ENCODE data around the gene PEAK1.

Gene PEAK1

DNA sequence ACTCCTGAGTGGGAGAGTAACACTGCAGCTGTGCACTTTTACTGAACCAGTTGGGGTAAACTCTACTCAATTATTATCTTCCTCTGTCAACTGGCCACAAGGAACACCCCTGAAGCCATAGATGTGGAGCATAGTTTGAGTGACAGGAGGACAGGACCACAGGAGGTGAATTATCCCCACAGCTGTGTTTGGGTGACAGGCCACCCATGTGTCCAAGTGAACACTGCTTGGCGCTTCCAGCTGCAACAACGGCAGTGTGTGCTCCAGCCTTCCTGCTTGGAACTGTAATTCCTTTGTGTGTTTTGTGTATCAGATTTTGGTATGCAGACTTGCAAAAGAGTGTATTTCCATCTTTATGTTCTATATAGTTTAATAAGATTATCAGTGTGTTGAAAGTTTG, 328.8 kb downstream of the PEAK1 start:
- H3K4me1 ChIP-seq (ENCODE audit: control insufficient read depth, insufficient read depth, low read length): no peaks in the 10 kb centered on the region
- no peaks in the 10 kb centered on the region for H3K27me3 ChIP-seq (ENCODE audit: control insufficient read depth, insufficient read depth, low read length)
- H3K27ac ChIP-seq (ENCODE audit: low read depth, low read length): no peak overlapping the region
- H3K4me3 ChIP-seq (ENCODE audit: low read length): no peak overlapping the region
- H3K9ac ChIP-seq (ENCODE audit: low read length): no peak overlapping the region
- no peaks in the 10 kb centered on the region for H3K36me3 ChIP-seq (ENCODE audit: control insufficient read depth, insufficient read depth, low read length)

DNA sequence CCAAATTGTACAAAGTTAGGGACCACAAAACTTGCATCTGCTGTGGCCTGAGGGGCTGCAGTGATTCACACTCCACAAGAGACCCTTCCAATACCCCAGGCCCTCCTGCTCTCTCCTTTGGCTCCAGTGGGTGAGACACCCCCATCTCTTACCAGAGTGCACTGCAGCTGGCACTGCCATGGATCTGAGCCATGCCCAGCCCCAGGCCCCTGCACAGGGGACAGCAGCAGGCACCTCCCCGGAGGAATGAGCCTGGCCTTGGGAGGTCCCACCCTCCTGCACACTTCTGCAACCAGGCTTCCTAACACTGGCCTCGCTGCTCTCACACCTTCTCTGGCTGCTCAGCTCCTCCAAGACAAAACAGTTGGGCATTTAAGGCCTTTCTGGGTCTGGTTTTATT, 332.7 kb downstream of the PEAK1 start:
- Histone ChIP-seq H3K27ac (ENCODE audit: low read depth, low read length) (no peak overlapping the region), H3K27me3 (ENCODE audit: control insufficient read depth, insufficient read depth, low read length) (no peaks in the 10 kb centered on the region), H3K36me3 (ENCODE audit: control insufficient read depth, insufficient read depth, low read length) (no peaks in the 10 kb centered on the region), H3K9ac (ENCODE audit: low read length) (no peak overlapping the region), H3K4me1 (ENCODE audit: control insufficient read depth, insufficient read depth, low read length) (no peaks in the 10 kb centered on the region), H3K4me3 (ENCODE audit: low read length) (no peak overlapping the region)

DNA sequence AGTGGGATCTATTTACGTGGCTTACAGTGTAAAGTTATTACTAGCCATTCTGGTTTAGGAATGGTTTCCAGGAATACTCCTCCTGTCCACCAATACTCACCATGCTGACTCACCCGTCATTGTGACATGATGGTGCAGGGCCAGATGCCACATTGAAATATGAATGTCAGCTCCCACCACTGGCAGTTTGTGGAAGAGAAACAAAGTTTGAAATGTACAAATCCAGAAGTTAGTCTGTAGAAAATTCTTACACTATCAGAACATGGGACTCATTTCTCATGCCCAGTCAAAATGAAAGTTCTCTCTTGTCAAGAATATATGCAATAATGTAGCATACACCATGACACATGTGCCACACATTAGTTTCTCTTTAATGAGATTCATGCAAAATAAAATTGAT, 334.6 kb downstream of the PEAK1 start:
- no peaks in the 10 kb centered on the region for H3K27me3 ChIP-seq (ENCODE audit: control insufficient read depth, insufficient read depth, low read length)

DNA sequence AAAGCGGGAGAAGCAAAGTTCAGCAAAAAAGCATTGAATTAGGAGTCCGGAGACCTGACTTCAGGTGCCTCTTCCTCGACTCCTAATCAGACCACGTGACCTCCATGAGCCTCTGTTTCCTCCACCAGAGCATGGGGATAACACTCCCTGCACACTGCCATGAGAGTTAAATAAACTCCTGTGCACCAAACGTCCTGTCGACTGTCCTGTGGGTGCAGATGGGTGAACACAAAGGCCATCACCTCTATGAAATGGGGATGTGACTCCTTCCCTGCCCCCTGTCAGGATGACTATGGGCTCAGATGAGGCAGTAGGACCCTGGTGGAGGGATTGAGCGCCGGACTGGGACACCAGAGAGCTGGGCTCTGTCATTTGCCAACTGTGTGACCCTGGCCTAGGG, 335.5 kb downstream of the PEAK1 start:
- H3K27me3 ChIP-seq (ENCODE audit: control insufficient read depth, insufficient read depth, low read length): no peaks in the 10 kb centered on the region
- H3K4me3 ChIP-seq (ENCODE audit: low read length): no peak overlapping the region
- no peak overlapping the region for H3K9ac ChIP-seq (ENCODE audit: low read length)
- no peaks in the 10 kb centered on the region for H3K4me1 ChIP-seq (ENCODE audit: control insufficient read depth, insufficient read depth, low read length)
- H3K27ac ChIP-seq (ENCODE audit: low read depth, low read length): no peak overlapping the region
- no peaks in the 10 kb centered on the region for H3K36me3 ChIP-seq (ENCODE audit: control insufficient read depth, insufficient read depth, low read length)

More for the DNA sequence above, 334.6 kb downstream of the PEAK1 start:
- Histone ChIP-seq H3K36me3 (ENCODE audit: control insufficient read depth, insufficient read depth, low read length) (no peaks in the 10 kb centered on the region), H3K27ac (ENCODE audit: low read depth, low read length) (no peak overlapping the region), H3K9ac (ENCODE audit: low read length) (no peak overlapping the region), H3K4me3 (ENCODE audit: low read length) (no peak overlapping the region), H3K4me1 (ENCODE audit: control insufficient read depth, insufficient read depth, low read length) (no peaks in the 10 kb centered on the region)

DNA sequence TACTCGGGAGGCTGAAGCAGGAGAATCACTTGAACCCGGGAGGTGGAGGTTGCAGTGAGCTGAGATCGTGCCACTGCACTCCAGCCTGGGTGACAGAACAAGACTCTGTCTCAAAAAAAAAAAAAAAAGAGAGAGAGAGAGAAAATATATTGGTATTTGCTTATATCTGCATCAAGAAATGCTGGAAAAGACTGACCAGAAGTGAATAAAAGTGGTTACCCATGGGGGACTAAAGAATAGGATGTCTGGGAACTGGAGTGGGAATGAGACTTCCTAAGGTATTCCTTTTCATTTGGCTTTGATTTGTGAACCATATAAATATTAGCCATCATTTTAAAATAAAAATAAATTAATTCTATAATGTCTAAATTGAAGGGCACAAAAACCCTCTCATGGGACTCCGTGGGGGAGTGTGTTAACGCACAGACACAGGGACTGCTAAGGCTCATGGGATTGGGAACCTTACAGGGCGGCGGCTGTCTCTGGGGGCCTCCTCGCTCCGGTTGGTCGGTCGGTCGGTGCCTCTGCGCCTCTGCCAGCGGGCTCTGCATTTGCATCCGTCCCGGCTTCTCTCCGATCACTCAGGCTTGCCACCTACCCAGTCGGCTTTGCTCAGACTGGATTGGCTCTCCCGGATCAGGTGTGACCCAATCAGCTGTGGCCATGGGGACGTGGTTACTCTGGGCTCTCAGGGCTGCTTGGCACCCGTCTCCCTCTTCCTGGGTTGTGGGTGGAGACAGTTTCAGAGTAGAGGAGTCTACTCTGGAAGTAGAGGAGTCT, 336.3 kb downstream of the PEAK1 start:
- Histone ChIP-seq H3K27me3 (ENCODE audit: control insufficient read depth, insufficient read depth, low read length) (no peaks in the 10 kb centered on the region), H3K4me3 (ENCODE audit: low read length) (peak overlapping the region; percentile 48), H3K4me1 (ENCODE audit: control insufficient read depth, insufficient read depth, low read length) (no peaks in the 10 kb centered on the region), H3K27ac (ENCODE audit: low read depth, low read length) (no peak overlapping the region), H3K9ac (ENCODE audit: low read length) (no peak overlapping the region), H3K36me3 (ENCODE audit: control insufficient read depth, insufficient read depth, low read length) (no peaks in the 10 kb centered on the region)

DNA sequence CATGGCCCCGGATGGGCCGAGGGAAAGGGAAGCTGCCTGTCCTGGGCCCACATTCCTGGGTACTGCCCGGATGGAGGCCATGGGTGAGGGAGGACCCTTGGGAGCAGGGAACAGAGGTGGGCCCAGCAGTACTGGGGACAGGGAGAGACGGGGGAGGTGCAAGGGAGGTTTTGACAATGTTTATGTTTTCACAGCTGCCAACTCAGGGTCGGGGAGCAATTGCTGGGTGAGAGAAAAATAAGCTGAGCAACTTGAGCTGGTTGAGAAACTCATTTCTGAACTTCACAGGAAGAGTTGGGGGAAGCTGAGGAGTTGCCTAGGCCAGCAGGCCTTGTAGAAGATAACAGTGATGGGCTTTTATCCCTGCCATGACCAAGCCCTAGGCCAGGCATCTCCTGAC, 337.9 kb downstream of the PEAK1 start:
- Histone ChIP-seq H3K4me3 (ENCODE audit: low read length) (no peak overlapping the region), H3K4me1 (ENCODE audit: control insufficient read depth, insufficient read depth, low read length) (no peaks in the 10 kb centered on the region), H3K9ac (ENCODE audit: low read length) (no peak overlapping the region), H3K27ac (ENCODE audit: low read depth, low read length) (no peak overlapping the region), H3K27me3 (ENCODE audit: control insufficient read depth, insufficient read depth, low read length) (no peaks in the 10 kb centered on the region), H3K36me3 (ENCODE audit: control insufficient read depth, insufficient read depth, low read length) (no peaks in the 10 kb centered on the region)

DNA sequence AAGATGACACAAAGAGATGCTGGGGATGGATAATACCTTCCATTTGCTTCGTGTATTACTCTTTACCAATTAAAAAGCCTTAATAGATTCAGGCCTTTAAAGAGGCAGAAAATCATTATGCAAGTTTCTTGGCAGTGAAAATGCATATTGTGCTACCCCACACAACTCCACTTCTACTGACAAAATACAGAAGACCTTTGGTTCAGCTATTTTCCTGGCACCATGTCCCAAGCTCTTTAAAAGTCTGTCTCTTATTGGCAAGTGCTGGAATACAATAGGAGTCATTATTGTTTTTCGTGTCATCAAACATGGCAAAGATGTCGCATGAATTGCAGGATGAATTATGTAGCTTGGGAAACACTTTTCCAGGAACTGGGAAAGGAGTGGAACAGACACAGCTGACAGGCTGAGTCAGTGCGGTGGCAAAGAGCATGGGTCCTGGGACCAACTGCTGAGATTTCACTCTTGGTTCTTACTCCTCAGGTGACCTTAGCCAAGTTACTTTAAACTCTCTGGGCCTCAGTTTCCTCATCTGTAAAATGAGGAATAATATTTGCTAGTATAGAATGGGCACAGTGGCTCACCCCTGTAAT, 343.5 kb downstream of the PEAK1 start:
- H3K36me3 ChIP-seq (ENCODE audit: control insufficient read depth, insufficient read depth, low read length): no peaks in the 10 kb centered on the region
- no peaks in the 10 kb centered on the region for H3K4me1 ChIP-seq (ENCODE audit: control insufficient read depth, insufficient read depth, low read length)
- no peak overlapping the region for H3K27ac ChIP-seq (ENCODE audit: low read depth, low read length)
- no peaks in the 10 kb centered on the region for H3K27me3 ChIP-seq (ENCODE audit: control insufficient read depth, insufficient read depth, low read length)
- no peak overlapping the region for H3K9ac ChIP-seq (ENCODE audit: low read length)
- H3K4me3 ChIP-seq (ENCODE audit: low read length): no peak overlapping the region

DNA sequence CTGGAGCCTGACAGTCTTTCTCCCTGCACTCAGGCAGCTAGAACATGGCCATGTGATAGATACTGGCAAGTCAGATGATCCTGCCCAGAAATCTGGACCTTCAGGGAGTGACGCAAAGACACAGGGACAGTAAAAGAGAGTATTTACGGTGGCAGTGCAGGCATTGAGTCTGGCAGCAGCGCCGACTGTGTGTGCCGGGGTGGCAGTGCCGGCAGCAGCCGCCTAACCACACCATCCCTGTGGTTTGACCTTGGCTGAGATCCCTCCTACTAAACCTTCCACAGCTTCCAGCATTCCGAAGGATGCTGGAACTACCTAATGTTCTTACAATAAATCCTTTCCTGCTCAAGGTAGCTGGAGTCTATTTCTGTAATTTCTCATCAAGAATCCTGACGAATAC, 344.4 kb downstream of the PEAK1 start:
- H3K9ac ChIP-seq (ENCODE audit: low read length): no peak overlapping the region
- no peak overlapping the region for H3K4me3 ChIP-seq (ENCODE audit: low read length)
- no peaks in the 10 kb centered on the region for H3K27me3 ChIP-seq (ENCODE audit: control insufficient read depth, insufficient read depth, low read length)
- H3K27ac ChIP-seq (ENCODE audit: low read depth, low read length): no peak overlapping the region
- H3K36me3 ChIP-seq (ENCODE audit: control insufficient read depth, insufficient read depth, low read length): no peaks in the 10 kb centered on the region
- H3K4me1 ChIP-seq (ENCODE audit: control insufficient read depth, insufficient read depth, low read length): no peaks in the 10 kb centered on the region

DNA sequence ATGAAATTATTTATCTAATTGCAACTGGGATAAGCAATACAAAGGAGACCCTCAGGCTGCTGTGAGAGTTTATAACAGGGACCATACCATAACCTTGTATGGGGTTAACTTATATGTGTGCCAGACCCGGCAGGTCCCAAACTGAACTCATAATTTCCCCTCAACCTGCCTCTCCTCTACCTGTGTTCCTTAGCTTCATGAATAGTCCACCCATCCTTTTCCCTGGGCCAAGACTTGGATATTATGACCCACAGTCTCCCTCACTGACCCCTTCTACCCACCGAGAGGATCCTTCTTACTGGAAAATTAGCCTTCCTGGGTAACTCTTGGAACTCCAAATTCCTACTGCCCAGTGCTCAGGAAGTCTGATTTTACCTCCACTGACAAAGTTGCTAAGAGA, 345.6 kb downstream of the PEAK1 start:
- Histone ChIP-seq H3K4me3 (ENCODE audit: low read length) (no peak overlapping the region), H3K4me1 (ENCODE audit: control insufficient read depth, insufficient read depth, low read length) (peaks cover 4% of the 10 kb centered on the region), H3K36me3 (ENCODE audit: control insufficient read depth, insufficient read depth, low read length) (no peaks in the 10 kb centered on the region), H3K9ac (ENCODE audit: low read length) (no peak overlapping the region), H3K27ac (ENCODE audit: low read depth, low read length) (no peak overlapping the region), H3K27me3 (ENCODE audit: control insufficient read depth, insufficient read depth, low read length) (no peaks in the 10 kb centered on the region)

DNA sequence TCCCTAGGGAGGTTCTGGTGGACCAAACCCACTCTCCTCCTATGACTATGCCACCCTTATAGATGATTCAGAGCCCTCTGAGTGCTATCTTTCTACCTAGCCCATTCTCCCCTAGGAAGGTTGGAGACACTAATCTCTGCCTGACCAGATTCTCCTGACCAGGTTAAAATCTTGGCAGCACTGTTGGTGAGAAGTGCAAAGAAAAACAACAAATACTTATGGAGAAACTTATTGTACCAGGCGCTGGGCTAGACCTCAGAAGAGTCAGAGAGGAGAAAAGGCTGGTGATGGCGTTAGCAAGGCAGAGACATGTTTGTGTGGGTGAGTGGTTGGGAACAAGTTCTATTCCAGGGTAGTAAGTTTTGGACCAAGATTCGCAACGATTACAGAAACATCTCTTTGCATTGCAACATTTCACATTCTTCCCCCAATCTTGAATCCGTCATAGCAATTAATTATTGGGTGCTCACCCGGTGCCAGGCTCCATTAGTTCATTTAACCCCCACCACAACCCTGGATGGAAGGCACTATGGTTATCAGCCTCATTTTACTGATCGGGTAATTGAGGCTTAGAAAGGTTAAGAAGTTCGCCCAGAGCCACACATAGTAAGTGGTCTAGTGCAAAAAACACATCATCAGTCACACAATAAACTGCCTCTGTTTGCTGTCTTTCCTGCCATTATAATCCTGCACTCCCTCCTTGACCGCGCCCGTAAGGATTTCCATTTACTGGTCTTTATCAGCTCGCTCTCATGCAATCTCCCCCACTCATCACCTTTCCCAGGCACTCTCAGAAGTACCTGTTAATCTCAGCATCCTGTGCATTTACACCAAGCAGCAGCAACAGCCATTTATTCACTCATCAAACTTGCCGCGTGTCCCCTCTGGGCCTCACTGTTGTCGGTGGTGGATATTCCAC, 348.3 kb downstream of the PEAK1 start:
- H3K4me1 ChIP-seq (ENCODE audit: control insufficient read depth, insufficient read depth, low read length): peaks cover 11% of the 10 kb centered on the region
- no peaks in the 10 kb centered on the region for H3K36me3 ChIP-seq (ENCODE audit: control insufficient read depth, insufficient read depth, low read length)
- no peak overlapping the region for H3K9ac ChIP-seq (ENCODE audit: low read length)
- no peaks in the 10 kb centered on the region for H3K27me3 ChIP-seq (ENCODE audit: control insufficient read depth, insufficient read depth, low read length)
- H3K4me3 ChIP-seq (ENCODE audit: low read length): no peak overlapping the region
- peak overlapping the region; percentile 59 for H3K27ac ChIP-seq (ENCODE audit: low read depth, low read length)

DNA sequence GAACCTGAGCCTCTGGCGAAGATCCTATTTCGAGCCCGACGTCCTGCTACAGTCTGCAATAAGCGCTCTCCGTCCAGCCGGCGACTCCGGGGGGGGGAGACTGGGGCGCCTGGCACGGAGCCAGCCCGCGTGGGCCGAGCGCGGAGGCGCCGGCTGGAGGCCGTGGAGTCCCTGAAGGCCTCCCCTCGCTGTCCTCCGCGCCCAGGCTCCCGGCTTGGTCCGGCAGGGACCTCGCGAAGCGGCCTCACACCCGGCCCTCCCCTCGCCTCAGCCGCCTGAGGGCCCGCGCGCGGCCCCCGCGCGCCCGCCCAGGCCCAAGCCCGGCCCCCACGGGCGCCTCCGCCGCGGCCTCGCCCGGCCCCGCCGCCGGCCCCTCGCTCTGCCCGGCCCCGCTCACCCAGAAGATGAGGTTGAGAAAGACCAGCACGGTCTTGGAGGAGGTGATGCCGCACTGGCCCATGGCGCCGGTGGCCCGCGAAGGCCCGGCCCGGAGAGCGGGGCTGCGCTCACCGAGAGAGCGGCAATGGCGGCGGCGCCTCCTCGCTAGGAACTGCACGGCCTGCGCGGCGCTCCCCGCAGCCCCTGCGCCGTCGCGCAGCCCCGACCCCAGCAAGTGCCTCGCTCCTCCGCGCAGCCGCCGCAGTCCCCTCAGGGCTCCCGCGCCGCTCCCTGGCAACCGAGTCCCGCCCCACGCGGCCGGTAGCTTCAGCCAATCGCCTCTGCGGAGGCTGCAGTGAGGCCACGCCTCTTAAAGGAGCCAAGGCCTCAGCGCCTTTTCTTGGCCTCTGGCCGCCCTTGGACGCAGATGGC, 349.2 kb downstream of the PEAK1 start, which contains the start of gene TSPAN3:
TSS of gene TSPAN3 (minus strand) at position 615 of the 810 bp plus-strand sequence. CDS start at position 460, 155 bp downstream.
- Histone ChIP-seq H3K4me1 (ENCODE audit: control insufficient read depth, insufficient read depth, low read length) (peaks cover 11% of the 10 kb centered on the region), H3K4me3 (ENCODE audit: low read length) (peak within 1 kb of the TSS; percentile 86), H3K27me3 (ENCODE audit: control insufficient read depth, insufficient read depth, low read length) (no peaks in the 10 kb centered on the region), H3K36me3 (ENCODE audit: control insufficient read depth, insufficient read depth, low read length) (no peaks in the 10 kb centered on the region), H3K9ac (ENCODE audit: low read length) (peak within 1 kb of the TSS; percentile 85), H3K27ac (ENCODE audit: low read depth, low read length) (peak within 1 kb of the TSS; percentile 93)

DNA sequence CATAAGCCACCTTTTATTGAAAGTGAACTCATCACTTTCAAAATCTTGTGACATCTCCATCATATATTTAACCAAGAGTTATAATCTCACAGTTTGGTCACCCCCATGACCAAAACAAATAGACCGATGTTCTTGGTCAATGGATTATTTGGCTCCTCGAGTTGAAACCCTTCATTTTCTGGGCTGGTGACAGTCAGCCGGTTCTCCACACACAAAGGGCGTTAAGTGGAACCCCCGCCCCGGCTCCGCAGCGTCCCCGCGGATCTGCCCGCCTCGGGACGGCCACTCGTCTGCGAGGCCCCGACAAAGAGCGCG, 349.8 kb downstream of the PEAK1 start:
- peak overlapping the region; percentile 85 for H3K9ac ChIP-seq (ENCODE audit: low read length)
- H3K27ac ChIP-seq (ENCODE audit: low read depth, low read length): peak overlapping the region; percentile 93
- no peaks in the 10 kb centered on the region for H3K36me3 ChIP-seq (ENCODE audit: control insufficient read depth, insufficient read depth, low read length)
- peaks cover 11% of the 10 kb centered on the region for H3K4me1 ChIP-seq (ENCODE audit: control insufficient read depth, insufficient read depth, low read length)
- peak overlapping the region; percentile 86 for H3K4me3 ChIP-seq (ENCODE audit: low read length)
- H3K27me3 ChIP-seq (ENCODE audit: control insufficient read depth, insufficient read depth, low read length): no peaks in the 10 kb centered on the region

All from rectal smooth muscle tissue (tissue), 1 donor.